Testis (tissue), 2 donors: Measurements from ENCODE around the gene SEZ6.

ENCODE experiments used
- POLR2A ChIP-seq: fragments of 450-650 bp; IDR thresholded peaks from one replicate; pipeline ENCODE4 v1.6.1; 2017; ENCODE audit warnings: antibody characterized with exemption, mild to moderate bottlenecking, moderate library complexity
- TF ChIP-seq, protein P1 (sequence below), 3 experiments: fragments of 450-650 bp in 2 of 3; fragments of 200-600 bp in 1 of 3; sonication (generic) in 1 of 3; IDR thresholded peaks; one replicate each; pipeline ENCODE4 v1.5.1; 2016 to 2019; ENCODE audit warnings: antibody characterized with exemption in 3 of 3, mild to moderate bottlenecking in 2 of 3, moderate library complexity in 1 of 3

DNA sequence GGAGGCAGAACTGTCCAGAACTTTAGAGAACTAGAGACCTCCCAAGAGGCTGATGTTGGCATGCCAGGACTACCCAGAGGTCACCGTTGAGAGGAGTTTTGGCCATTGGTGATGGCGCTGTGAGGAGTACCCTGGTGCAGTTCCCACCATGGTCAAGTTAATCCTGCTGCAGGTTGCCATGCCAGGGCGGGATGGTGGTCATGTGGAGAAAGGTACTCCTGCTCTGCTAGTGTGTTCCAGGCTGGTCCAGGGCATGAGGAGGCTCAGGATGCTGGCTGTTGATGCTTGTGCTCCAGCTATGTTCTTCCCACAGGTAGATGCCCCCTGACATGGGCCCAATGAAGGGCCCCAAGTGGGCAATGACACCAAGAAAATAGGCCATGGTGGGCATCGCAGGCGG is 50.4 kb downstream of the SEZ6 start:
- TF ChIP-seq, protein P1, sequence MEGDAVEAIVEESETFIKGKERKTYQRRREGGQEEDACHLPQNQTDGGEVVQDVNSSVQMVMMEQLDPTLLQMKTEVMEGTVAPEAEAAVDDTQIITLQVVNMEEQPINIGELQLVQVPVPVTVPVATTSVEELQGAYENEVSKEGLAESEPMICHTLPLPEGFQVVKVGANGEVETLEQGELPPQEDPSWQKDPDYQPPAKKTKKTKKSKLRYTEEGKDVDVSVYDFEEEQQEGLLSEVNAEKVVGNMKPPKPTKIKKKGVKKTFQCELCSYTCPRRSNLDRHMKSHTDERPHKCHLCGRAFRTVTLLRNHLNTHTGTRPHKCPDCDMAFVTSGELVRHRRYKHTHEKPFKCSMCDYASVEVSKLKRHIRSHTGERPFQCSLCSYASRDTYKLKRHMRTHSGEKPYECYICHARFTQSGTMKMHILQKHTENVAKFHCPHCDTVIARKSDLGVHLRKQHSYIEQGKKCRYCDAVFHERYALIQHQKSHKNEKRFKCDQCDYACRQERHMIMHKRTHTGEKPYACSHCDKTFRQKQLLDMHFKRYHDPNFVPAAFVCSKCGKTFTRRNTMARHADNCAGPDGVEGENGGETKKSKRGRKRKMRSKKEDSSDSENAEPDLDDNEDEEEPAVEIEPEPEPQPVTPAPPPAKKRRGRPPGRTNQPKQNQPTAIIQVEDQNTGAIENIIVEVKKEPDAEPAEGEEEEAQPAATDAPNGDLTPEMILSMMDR (IDR thresholded peaks at IDR 0.05), result no peak
- TF ChIP-seq POLR2A, result no peak
